Gastroesophageal sphincter (tissue), 3 donors: ENCODE measurements around the gene CLIC3.

ENCODE experiments used
- POLR2A ChIP-seq, 2 donors: fragments of 450-650 bp; IDR thresholded peaks; one replicate each; pipeline ENCODE4 v1.6.1; 2017; ENCODE audit warnings: antibody characterized with exemption in 2 of 2, mild to moderate bottlenecking in 2 of 2, moderate library complexity in 1 of 2
- TF ChIP-seq, protein P1 (sequence below), 4 experiments: fragments of 200-600 bp in 2 of 4; fragments of 450-650 bp in 2 of 4; sonication (generic) in 1 of 4; IDR thresholded peaks; one replicate each; pipeline ENCODE4 v1.5.1; 2017 to 2019; ENCODE audit warnings: antibody characterized with exemption in 4 of 4, mild to moderate bottlenecking in 2 of 4, moderate library complexity in 2 of 4

DNA sequence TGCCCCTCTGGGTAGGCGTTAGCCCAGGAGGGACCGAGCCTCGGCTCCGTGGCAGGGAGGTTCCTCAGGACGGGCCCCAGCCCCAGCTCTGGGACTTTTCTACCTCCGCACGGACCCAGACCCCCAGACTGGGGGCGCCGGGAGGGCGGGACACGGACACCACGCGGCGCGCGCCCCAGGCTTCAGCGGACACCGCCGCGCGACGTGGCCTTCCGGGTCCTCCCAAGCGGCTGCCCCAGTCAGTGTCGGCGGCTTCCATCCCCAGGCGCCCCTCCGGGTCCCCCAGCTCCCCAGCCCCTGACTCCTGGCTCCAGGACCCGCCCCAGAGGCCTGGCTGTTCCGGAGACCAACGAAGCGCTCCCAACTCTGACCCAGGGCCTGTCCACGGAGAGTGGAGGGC lies 10.5 kb downstream of the CLIC3 start:
- TF ChIP-seq, protein P1, sequence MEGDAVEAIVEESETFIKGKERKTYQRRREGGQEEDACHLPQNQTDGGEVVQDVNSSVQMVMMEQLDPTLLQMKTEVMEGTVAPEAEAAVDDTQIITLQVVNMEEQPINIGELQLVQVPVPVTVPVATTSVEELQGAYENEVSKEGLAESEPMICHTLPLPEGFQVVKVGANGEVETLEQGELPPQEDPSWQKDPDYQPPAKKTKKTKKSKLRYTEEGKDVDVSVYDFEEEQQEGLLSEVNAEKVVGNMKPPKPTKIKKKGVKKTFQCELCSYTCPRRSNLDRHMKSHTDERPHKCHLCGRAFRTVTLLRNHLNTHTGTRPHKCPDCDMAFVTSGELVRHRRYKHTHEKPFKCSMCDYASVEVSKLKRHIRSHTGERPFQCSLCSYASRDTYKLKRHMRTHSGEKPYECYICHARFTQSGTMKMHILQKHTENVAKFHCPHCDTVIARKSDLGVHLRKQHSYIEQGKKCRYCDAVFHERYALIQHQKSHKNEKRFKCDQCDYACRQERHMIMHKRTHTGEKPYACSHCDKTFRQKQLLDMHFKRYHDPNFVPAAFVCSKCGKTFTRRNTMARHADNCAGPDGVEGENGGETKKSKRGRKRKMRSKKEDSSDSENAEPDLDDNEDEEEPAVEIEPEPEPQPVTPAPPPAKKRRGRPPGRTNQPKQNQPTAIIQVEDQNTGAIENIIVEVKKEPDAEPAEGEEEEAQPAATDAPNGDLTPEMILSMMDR (IDR thresholded peaks at IDR 0.05), result no peak
- TF ChIP-seq POLR2A (IDR thresholded peaks at IDR 0.05), result no peak
